Erythroblast (primary cell): Measurements from ENCODE around the gene ARFGAP3.

Experiments
- DNase-seq, 2 experiments: peaks; one replicate each; lab custom pipeline; 2025; lab: John Stamatoyannopoulos, UW
- GATA1 ChIP-seq: IDR thresholded peaks from 2 replicates; pipeline ENCODE4 v1.6.1; 2011; ENCODE audit warnings: low read depth, mild to moderate bottlenecking, control low read depth, low read length, moderate library complexity
- POLR2A ChIP-seq: IDR thresholded peaks from 2 replicates; pipeline ENCODE4 v1.6.1; 2011; ENCODE audit warnings: mild to moderate bottlenecking, low read length

The ARFGAP3 gene

GRCh38 chr22:42878561-42879305 lies 21.7 kb upstream of the ARFGAP3 start:
- no peak for DNase-seq
- no peak for TF ChIP-seq POLR2A
- TF ChIP-seq GATA1, result no peak

- TF ChIP-seq GATA1, result no peak
- DNase-seq, result no peak
These were observed 20.7 kb upstream of the ARFGAP3 start for GRCh38 chr22:42877597-42878340.

- TF ChIP-seq POLR2A, result no peak
- no peak for DNase-seq
These were observed 20.1 kb upstream of the ARFGAP3 start for GRCh38 chr22:42877158-42877557.

- TF ChIP-seq POLR2A (no peak), GATA1 (no peak)
- DNase-seq, result no peak
These were observed 19.0 kb upstream of the ARFGAP3 start for GRCh38 chr22:42876041-42876440.

GRCh38 chr22:42874010-42874409 lies 16.9 kb upstream of the ARFGAP3 start:
- no peak for DNase-seq
- TF ChIP-seq GATA1 (no peak), POLR2A (no peak)

- no peak for TF ChIP-seq POLR2A
- no peak for TF ChIP-seq GATA1
- DNase-seq, result no peak
These were observed 16.3 kb upstream of the ARFGAP3 start for GRCh38 chr22:42873356-42873755.

- no peak for DNase-seq
- TF ChIP-seq GATA1, result no peak
- TF ChIP-seq POLR2A, result no peak
These were observed 15.7 kb upstream of the ARFGAP3 start for GRCh38 chr22:42872821-42873220.

- no peak for DNase-seq
- TF ChIP-seq POLR2A, result no peak
- TF ChIP-seq GATA1, result no peak
These were observed 14.3 kb upstream of the ARFGAP3 start for GRCh38 chr22:42871146-42872050.

GRCh38 chr22:42869888-42870480 lies 12.9 kb upstream of the ARFGAP3 start:
- TF ChIP-seq GATA1 (no peak), POLR2A (no peak)
- DNase-seq, result no peak

GRCh38 chr22:42869463-42869862 lies 12.4 kb upstream of the ARFGAP3 start:
- no peak for DNase-seq
- no peak for TF ChIP-seq POLR2A
- no peak for TF ChIP-seq GATA1

GRCh38 chr22:42868751-42869251 lies 11.7 kb upstream of the ARFGAP3 start:
- no peak for DNase-seq
- TF ChIP-seq POLR2A (no peak), GATA1 (no peak)

- no peak for DNase-seq
- no peak for TF ChIP-seq GATA1
- TF ChIP-seq POLR2A, result no peak
These were observed 9.0 kb upstream of the ARFGAP3 start for GRCh38 chr22:42866100-42866499.

GRCh38 chr22:42865536-42865935 lies 8.5 kb upstream of the ARFGAP3 start:
- DNase-seq, result no peak
- TF ChIP-seq POLR2A, result no peak
- no peak for TF ChIP-seq GATA1
